ENCODE measurements around the gene NCOA5. TPM values are rescaled to one million over a fixed set of nuclear protein-coding genes. Genes with fewer than 3 reads are reported as not detected.
A peak's percentile ranks its signal among the peaks of the same experiment; 100 is the strongest.

NCOA5 gene
- total RNA-seq, 1 donor from 2014 or later, result 34.9 TPM

DNA sequence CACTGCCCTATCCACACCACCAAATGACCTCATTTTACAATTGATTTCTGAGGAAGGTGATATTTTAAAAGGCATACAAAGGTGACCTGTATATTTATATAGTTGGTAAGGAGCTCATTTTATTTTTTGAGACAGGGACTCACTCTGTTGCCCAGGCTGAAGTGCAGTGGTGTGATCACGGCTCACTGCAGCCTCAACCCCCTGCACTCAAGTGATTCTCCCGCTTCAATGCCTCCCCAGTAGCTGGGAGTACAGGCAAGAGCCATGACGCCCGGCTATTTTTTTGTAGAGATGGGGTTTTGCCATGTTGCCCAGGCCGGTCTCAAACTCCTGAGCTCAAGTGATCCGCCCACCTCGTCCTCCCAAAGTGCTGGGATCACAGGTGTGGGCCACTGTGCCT, 13.0 kb downstream of the NCOA5 start:
- Mint-ChIP-seq H3K27ac (ENCODE audit: unreplicated experiment) (no peak overlapping the region), H3K4me1 (ENCODE audit: unreplicated experiment) (peaks cover 22% of the 10 kb centered on the region), H3K27me3 (ENCODE audit: unreplicated experiment) (no peaks in the 10 kb centered on the region), H3K4me3 (ENCODE audit: unreplicated experiment) (no peak overlapping the region), H3K36me3 (ENCODE audit: low read depth, unreplicated experiment) (peaks cover 21% of the 10 kb centered on the region), H3K9me3 (ENCODE audit: unreplicated experiment) (no peaks in the 10 kb centered on the region)
- no peak for DNase-seq (ENCODE audit: low spot score)
- TF ChIP-seq, protein P1, sequence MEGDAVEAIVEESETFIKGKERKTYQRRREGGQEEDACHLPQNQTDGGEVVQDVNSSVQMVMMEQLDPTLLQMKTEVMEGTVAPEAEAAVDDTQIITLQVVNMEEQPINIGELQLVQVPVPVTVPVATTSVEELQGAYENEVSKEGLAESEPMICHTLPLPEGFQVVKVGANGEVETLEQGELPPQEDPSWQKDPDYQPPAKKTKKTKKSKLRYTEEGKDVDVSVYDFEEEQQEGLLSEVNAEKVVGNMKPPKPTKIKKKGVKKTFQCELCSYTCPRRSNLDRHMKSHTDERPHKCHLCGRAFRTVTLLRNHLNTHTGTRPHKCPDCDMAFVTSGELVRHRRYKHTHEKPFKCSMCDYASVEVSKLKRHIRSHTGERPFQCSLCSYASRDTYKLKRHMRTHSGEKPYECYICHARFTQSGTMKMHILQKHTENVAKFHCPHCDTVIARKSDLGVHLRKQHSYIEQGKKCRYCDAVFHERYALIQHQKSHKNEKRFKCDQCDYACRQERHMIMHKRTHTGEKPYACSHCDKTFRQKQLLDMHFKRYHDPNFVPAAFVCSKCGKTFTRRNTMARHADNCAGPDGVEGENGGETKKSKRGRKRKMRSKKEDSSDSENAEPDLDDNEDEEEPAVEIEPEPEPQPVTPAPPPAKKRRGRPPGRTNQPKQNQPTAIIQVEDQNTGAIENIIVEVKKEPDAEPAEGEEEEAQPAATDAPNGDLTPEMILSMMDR (IDR thresholded peaks at IDR 0.05; ENCODE audit: unreplicated experiment), result no peak

DNA sequence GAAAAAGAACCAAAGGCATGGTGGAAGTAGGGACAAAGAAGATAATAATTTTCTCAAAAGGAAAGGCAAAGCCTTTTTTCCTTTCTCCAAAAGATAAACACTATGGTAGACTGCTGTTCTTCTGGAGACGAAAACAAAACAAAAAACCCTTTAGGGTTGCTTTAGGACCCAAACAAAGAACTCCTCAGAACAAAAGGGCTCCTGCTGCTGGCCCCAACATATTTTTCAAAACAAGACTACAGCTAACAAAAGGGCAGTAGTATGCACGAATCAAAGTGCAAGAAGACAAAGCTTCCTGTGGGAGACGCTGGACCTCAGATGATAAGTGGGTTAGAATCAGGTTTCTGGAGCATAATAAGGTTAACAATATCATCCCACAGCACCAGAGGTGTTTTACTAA, 15.8 kb downstream of the NCOA5 start:
- H3K36me3 Mint-ChIP-seq (ENCODE audit: low read depth, unreplicated experiment), result peaks cover 17% of the 10 kb centered on the region
- no peaks in the 10 kb centered on the region for H3K27me3 Mint-ChIP-seq (ENCODE audit: unreplicated experiment)
- DNase-seq (ENCODE audit: low spot score), result no peak
- peaks cover 17% of the 10 kb centered on the region for H3K4me1 Mint-ChIP-seq (ENCODE audit: unreplicated experiment)
- H3K4me3 Mint-ChIP-seq (ENCODE audit: unreplicated experiment), result no peak overlapping the region
- peak overlapping the region; percentile 72 for H3K27ac Mint-ChIP-seq (ENCODE audit: unreplicated experiment)
- TF ChIP-seq, protein P1 (IDR thresholded peaks at IDR 0.05; ENCODE audit: unreplicated experiment), result no peak
- no peaks in the 10 kb centered on the region for H3K9me3 Mint-ChIP-seq (ENCODE audit: unreplicated experiment)

DNA sequence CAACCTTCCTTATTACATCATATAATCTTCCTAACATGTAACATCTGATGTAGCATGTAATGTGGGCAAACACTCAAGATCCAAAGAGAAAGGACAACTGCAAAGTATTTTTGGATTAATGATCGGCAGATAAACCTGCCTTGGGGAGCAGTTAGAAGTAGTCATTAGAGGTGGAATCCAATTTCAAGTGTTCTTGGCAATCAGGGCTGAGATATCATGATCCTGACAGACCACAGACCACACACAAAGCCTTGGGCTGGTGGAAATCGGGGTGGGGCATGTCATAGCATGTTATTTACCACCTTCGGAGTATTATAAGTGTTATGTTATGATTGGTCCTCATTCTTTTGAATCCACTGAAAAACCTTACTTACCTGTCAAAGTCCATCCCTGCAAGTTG, 16.3 kb downstream of the NCOA5 start:
- TF ChIP-seq, protein P1 (IDR thresholded peaks at IDR 0.05; ENCODE audit: unreplicated experiment), result no peak
- no peak overlapping the region for H3K4me3 Mint-ChIP-seq (ENCODE audit: unreplicated experiment)
- DNase-seq (ENCODE audit: low spot score), result no peak
- peaks cover 18% of the 10 kb centered on the region for H3K36me3 Mint-ChIP-seq (ENCODE audit: low read depth, unreplicated experiment)
- H3K27me3 Mint-ChIP-seq (ENCODE audit: unreplicated experiment), result no peaks in the 10 kb centered on the region
- peak overlapping the region; percentile 43 for H3K27ac Mint-ChIP-seq (ENCODE audit: unreplicated experiment)
- H3K9me3 Mint-ChIP-seq (ENCODE audit: unreplicated experiment), result no peaks in the 10 kb centered on the region
- peaks cover 17% of the 10 kb centered on the region for H3K4me1 Mint-ChIP-seq (ENCODE audit: unreplicated experiment)

DNA sequence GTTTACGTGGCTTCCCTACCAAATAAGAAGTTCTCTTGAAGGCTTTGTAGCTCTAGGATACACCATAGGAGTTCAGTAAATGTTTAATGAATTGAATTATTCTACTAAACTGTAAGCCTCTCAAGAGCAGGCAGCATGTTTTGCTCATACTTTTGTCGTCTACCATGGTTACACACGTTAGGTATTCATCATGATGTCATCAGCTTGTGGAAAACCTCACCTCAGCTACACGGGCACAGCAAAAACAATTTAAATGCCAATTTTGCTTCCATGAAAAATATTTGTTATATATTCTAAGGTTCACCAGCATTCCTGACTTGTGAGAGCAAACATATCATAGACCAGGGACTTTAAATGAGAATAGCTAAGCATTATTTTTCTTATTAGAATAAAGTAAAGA, 16.7 kb downstream of the NCOA5 start:
- Mint-ChIP-seq H3K36me3 (ENCODE audit: low read depth, unreplicated experiment) (peaks cover 18% of the 10 kb centered on the region), H3K27me3 (ENCODE audit: unreplicated experiment) (no peaks in the 10 kb centered on the region), H3K9me3 (ENCODE audit: unreplicated experiment) (no peaks in the 10 kb centered on the region), H3K4me1 (ENCODE audit: unreplicated experiment) (peaks cover 17% of the 10 kb centered on the region), H3K4me3 (ENCODE audit: unreplicated experiment) (no peak overlapping the region), H3K27ac (ENCODE audit: unreplicated experiment) (no peak overlapping the region)
- no peak for DNase-seq (ENCODE audit: low spot score)
- TF ChIP-seq, protein P1 (IDR thresholded peaks at IDR 0.05; ENCODE audit: unreplicated experiment), result no peak

DNA sequence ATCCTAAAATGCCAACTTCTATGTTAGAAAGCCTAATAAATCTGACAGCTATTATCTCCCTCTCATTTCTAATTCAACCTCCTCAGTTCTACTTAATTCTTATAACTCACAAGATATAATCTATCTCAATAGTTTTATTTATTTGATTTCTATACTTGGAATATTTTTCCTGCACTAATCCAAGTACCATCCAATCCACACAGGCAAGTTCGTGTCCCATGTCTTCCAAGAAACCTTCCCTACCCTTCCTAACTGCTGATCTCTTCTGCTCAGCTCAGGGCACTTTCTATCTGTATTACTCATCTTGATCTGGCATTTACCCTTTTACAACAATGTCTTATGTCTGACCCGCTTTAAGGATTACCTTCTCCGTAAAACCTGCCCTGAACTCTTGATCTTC, 18.2 kb downstream of the NCOA5 start:
- Mint-ChIP-seq H3K27me3 (ENCODE audit: unreplicated experiment) (no peaks in the 10 kb centered on the region), H3K27ac (ENCODE audit: unreplicated experiment) (no peak overlapping the region), H3K4me3 (ENCODE audit: unreplicated experiment) (no peak overlapping the region), H3K9me3 (ENCODE audit: unreplicated experiment) (no peaks in the 10 kb centered on the region), H3K36me3 (ENCODE audit: low read depth, unreplicated experiment) (peaks cover 19% of the 10 kb centered on the region), H3K4me1 (ENCODE audit: unreplicated experiment) (peaks cover 17% of the 10 kb centered on the region)
- TF ChIP-seq, protein P1 (IDR thresholded peaks at IDR 0.05; ENCODE audit: unreplicated experiment), result no peak
- DNase-seq (ENCODE audit: low spot score), result no peak

Measured in endothelial cell (in vitro differentiated cells).